SK-N-SH (cell line): ENCODE data around the gene FAM53A. TPM values are rescaled to one million over a fixed set of nuclear protein-coding genes. Genes with fewer than 3 reads are reported as not detected.

Experiments
- CTCF ChIA-PET: fragments of 300-600, 350-600 bp; formaldehyde crosslinking; extraction: SDS; loops from one replicate; lab custom pipeline; 2021; lab: Yijun Ruan, JAX
- POLR2A ChIA-PET: fragments of 350-600 bp; sonication (Branson Sonifier 250); formaldehyde crosslinking; extraction: SDS; loops from one replicate; lab custom pipeline; 2020; ENCODE audit warnings: antibody characterized with exemption, inconsistent platforms; lab: Yijun Ruan, JAX
- DNase-seq: peaks from one replicate; pipeline ENCODE4 v3.0.0; 2012
- H2AFZ ChIP-seq: fragments of 200-600 bp; sonication (generic); 2 replicates; pipeline ENCODE4 v1.8.1; 2016; ENCODE audit warnings: antibody characterized with exemption, mild to moderate bottlenecking, low read depth
- H3F3A ChIP-seq: fragments of 200-600 bp; sonication (generic); replicated peaks from 2 replicates; pipeline ENCODE3; 2016; ENCODE audit warnings: antibody characterized with exemption, mild to moderate bottlenecking; ENCODE audit not compliant: insufficient read depth
- H3K27ac ChIP-seq, 2 experiments: fragments of 200-500 bp in 1 of 2; fragments of 200-600 bp in 1 of 2; sonication (Bioruptor generic) in 1 of 2; sonication (generic), shearing (Covaris generic) in 1 of 2; 2 replicates each; pipeline versions ENCODE4 v1.5.1 to v1.6.1; 2014 to 2016; ENCODE audit warnings: low read depth in 2 of 2, inconsistent platforms in 1 of 2, low read length in 1 of 2, mild to moderate bottlenecking in 1 of 2, mixed read lengths in 1 of 2
- H3K27me3 ChIP-seq: fragments of 200-600 bp; sonication (generic), shearing (Covaris generic); 2 replicates; pipeline ENCODE4 v1.6.1; 2016; ENCODE audit warnings: mixed run types; ENCODE audit not compliant: insufficient read depth
- H3K36me3 ChIP-seq, 2 experiments: fragments of 200-500 bp in 1 of 2; fragments of 200-600 bp in 1 of 2; sonication (Bioruptor generic) in 1 of 2; sonication (generic) in 1 of 2; replicated peaks in 1 of 2; 2 replicates each; pipeline versions ENCODE3 to v1.5.1; 2014 to 2016; ENCODE audit warnings: low read length in 1 of 2, mild to moderate bottlenecking in 1 of 2; ENCODE audit not compliant: insufficient read depth in 2 of 2, control insufficient read depth in 1 of 2
- H3K4me1 ChIP-seq, 2 experiments: fragments of 200-500 bp in 1 of 2; fragments of 200-600 bp in 1 of 2; sonication (Bioruptor generic) in 1 of 2; sonication (generic), shearing (Covaris generic) in 1 of 2; 2 replicates each; pipeline versions ENCODE4 v1.5.1 to v1.6.1; 2014 to 2016; ENCODE audit warnings: low read depth in 1 of 2, low read length in 1 of 2, mixed run types in 1 of 2; ENCODE audit not compliant: insufficient read depth in 2 of 2, control insufficient read depth in 1 of 2
- H3K4me2 ChIP-seq: fragments of 200-600 bp; sonication (generic), shearing (Covaris generic); 2 replicates; pipeline ENCODE4 v1.6.1; 2017; ENCODE audit warnings: mixed run types
- H3K4me3 ChIP-seq, 2 experiments: fragments of 200-500 bp in 1 of 2; fragments of 200-600 bp in 1 of 2; sonication (Bioruptor generic) in 1 of 2; sonication (generic), shearing (Covaris generic) in 1 of 2; 2 replicates each; pipeline versions ENCODE4 v1.5.1 to v1.8.1; 2014 to 2016; ENCODE audit warnings: low read depth in 2 of 2, inconsistent platforms in 1 of 2, low read length in 1 of 2, mild to moderate bottlenecking in 1 of 2, mixed read lengths in 1 of 2, moderate library complexity in 1 of 2
- H3K79me2 ChIP-seq: fragments of 200-600 bp; sonication (generic); 2 replicates; pipeline ENCODE4 v1.8.1; 2017; ENCODE audit warnings: mild to moderate bottlenecking; ENCODE audit not compliant: insufficient read depth
- H3K9ac ChIP-seq: fragments of 200-600 bp; sonication (generic); 2 replicates; pipeline ENCODE4 v1.6.1; 2017; ENCODE audit warnings: mixed run types
- H3K9me2 ChIP-seq: fragments of 200-600 bp; sonication (generic); 2 replicates; pipeline ENCODE4 v1.6.1; 2017; ENCODE audit warnings: mixed run types
- H3K9me3 ChIP-seq: fragments of 200-600 bp; sonication (generic); 2 replicates; pipeline ENCODE4 v1.6.1; 2017; ENCODE audit warnings: mixed run types, mild to moderate bottlenecking, moderate library complexity
- H4K20me1 ChIP-seq: fragments of 200-600 bp; sonication (generic); 2 replicates; pipeline ENCODE4 v1.6.1; 2017; ENCODE audit warnings: mild to moderate bottlenecking, mixed run types; ENCODE audit not compliant: insufficient read depth
- EP300 ChIP-seq, 2 experiments: IDR thresholded peaks; 2 replicates each; pipeline versions ENCODE4 v1.4.0 to v1.6.1; 2012; ENCODE audit warnings: borderline replicate concordance in 1 of 2, low read depth in 1 of 2, low read length in 1 of 2
- GABPA ChIP-seq: IDR thresholded peaks from 2 replicates; pipeline ENCODE4 v1.4.0; 2012; ENCODE audit warnings: low read depth, mild to moderate bottlenecking
- NRF1 ChIP-seq: IDR thresholded peaks from 2 replicates; pipeline ENCODE4 v1.6.1; 2012; ENCODE audit warnings: low read depth, mild to moderate bottlenecking, low read length
- PBX3 ChIP-seq: IDR thresholded peaks from 2 replicates; pipeline ENCODE4; 2012
- RCOR1 ChIP-seq: fragments of 150-350 bp; IDR thresholded peaks from 2 replicates; pipeline ENCODE4 v1.6.1; 2017; ENCODE audit warnings: antibody characterized with exemption, low read length
- SMC3 ChIP-seq: IDR thresholded peaks from 2 replicates; pipeline ENCODE4 v1.6.1; 2012; ENCODE audit warnings: low read depth, low read length, improper control_type of control experiment
- TEAD4 ChIP-seq: IDR thresholded peaks from 2 replicates; pipeline ENCODE4 v1.4.0; 2012; ENCODE audit warnings: mild to moderate bottlenecking, borderline replicate concordance; ENCODE audit not compliant: insufficient read depth
- WGBS: methylation state at CpG from one replicate; pipeline ENCODE4 v1.1.6; 2017; ENCODE audit warnings: low lambda C conversion rate; 5-methylcytosine and 5-hydroxymethylcytosine counted together
- polyA plus RNA-seq, 3 experiments: library from polyadenylated mRNA; depleted of rRNA; stranded (reverse); fragments of >200 nt; gene quantifications; 2 replicates each; pipeline ENCODE4 v1.2.3, GENCODE V29; 2012
- TF ChIP-seq, protein P1 (sequence below): IDR thresholded peaks from 2 replicates; pipeline ENCODE4 v1.4.0; 2012; ENCODE audit warnings: low read depth, borderline replicate concordance
- TF ChIP-seq, protein P2 (sequence below): IDR thresholded peaks from 2 replicates; pipeline ENCODE4 v1.4.0; 2012; ENCODE audit warnings: low read depth
- TF ChIP-seq, protein P3 (sequence below): fragments of 150-350 bp; IDR thresholded peaks from 2 replicates; pipeline ENCODE4 v1.6.1; 2017; ENCODE audit warnings: antibody characterized with exemption, low read length, low read depth, borderline replicate concordance

Gene FAM53A
- polyA plus RNA-seq, 1 of the 3 experiments (the other 2 are of a cell fraction): 7.6 TPM

- TF ChIP-seq, protein P1, sequence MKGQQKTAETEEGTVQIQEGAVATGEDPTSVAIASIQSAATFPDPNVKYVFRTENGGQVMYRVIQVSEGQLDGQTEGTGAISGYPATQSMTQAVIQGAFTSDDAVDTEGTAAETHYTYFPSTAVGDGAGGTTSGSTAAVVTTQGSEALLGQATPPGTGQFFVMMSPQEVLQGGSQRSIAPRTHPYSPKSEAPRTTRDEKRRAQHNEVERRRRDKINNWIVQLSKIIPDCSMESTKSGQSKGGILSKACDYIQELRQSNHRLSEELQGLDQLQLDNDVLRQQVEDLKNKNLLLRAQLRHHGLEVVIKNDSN: no peak
Observed at GRCh38 chr4:1668488-1668840, 15.6 kb downstream of the FAM53A start (continued).

GRCh38 chr4:1667273-1667672 is 16.8 kb downstream of the FAM53A start:
- Histone ChIP-seq H3F3A (no peaks in the 10 kb centered on the region), H3K4me3 (no peak overlapping the region), H3K27me3 (no peaks in the 10 kb centered on the region), H3K4me1 (no peaks in the 10 kb centered on the region), H3K27ac (no peak overlapping the region), H3K9ac (no peak overlapping the region), H3K9me3 (no peaks in the 10 kb centered on the region), H2AFZ (no peak overlapping the region), H3K36me3 (no peaks in the 10 kb centered on the region), H3K9me2 (no peaks in the 10 kb centered on the region), H3K79me2 (no peaks in the 10 kb centered on the region), H3K4me2 (no peak overlapping the region), H4K20me1 (no peaks in the 10 kb centered on the region)
- CTCF ChIA-PET: no interaction called here
- no peak for DNase-seq
- no peak for TF ChIP-seq TEAD4
- no peak for TF ChIP-seq NRF1
- no peak for TF ChIP-seq PBX3
- TF ChIP-seq, protein P2, sequence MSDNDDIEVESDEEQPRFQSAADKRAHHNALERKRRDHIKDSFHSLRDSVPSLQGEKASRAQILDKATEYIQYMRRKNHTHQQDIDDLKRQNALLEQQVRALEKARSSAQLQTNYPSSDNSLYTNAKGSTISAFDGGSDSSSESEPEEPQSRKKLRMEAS: no peak
- TF ChIP-seq SMC3: no peak
- no peak for TF ChIP-seq EP300 (IDR thresholded peaks at IDR 0.05; ENCODE audit: borderline replicate concordance in 1 of 2, low read depth in 1 of 2, low read length in 1 of 2)
- no peak for TF ChIP-seq RCOR1
- 97% methylated on average over 9 of the region's 15 CpGs for WGBS
- POLR2A ChIA-PET: no interaction called here

GRCh38 chr4:1666391-1666790 is 17.7 kb downstream of the FAM53A start:
- Histone ChIP-seq H3K36me3 (peaks cover 0 to 3% of the 10 kb centered on the region in 2 experiments), H3K4me2 (no peak overlapping the region), H3K4me1 (no peaks in the 10 kb centered on the region), H3K9ac (no peak overlapping the region), H4K20me1 (no peaks in the 10 kb centered on the region), H3K27me3 (no peaks in the 10 kb centered on the region), H2AFZ (no peak overlapping the region), H3F3A (no peaks in the 10 kb centered on the region), H3K4me3 (no peak overlapping the region), H3K79me2 (no peaks in the 10 kb centered on the region), H3K9me3 (no peaks in the 10 kb centered on the region), H3K27ac (no peak overlapping the region), H3K9me2 (no peaks in the 10 kb centered on the region)
- ChIA-PET CTCF (no interaction called here), POLR2A (no interaction called here)
- no peak for TF ChIP-seq GABPA
- TF ChIP-seq, protein P3, sequence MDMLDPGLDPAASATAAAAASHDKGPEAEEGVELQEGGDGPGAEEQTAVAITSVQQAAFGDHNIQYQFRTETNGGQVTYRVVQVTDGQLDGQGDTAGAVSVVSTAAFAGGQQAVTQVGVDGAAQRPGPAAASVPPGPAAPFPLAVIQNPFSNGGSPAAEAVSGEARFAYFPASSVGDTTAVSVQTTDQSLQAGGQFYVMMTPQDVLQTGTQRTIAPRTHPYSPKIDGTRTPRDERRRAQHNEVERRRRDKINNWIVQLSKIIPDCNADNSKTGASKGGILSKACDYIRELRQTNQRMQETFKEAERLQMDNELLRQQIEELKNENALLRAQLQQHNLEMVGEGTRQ: no peak
- no peak for DNase-seq
- 82% methylated on average over 12 of the region's 12 CpGs for WGBS
